Stimulated activated CD4-positive, alpha-beta T cell treated with anti-CD3 and anti-CD28 coated beads, Interleukin-4, amount 100 ng/mL, for 4 hours (primary cell): ENCODE results near the gene ARL2.

ENCODE experiments used
- DNase-seq, 2 experiments: peaks; one replicate each; pipeline ENCODE4 v3.0.0-alpha.2; 2020

ARL2 gene

DNA sequence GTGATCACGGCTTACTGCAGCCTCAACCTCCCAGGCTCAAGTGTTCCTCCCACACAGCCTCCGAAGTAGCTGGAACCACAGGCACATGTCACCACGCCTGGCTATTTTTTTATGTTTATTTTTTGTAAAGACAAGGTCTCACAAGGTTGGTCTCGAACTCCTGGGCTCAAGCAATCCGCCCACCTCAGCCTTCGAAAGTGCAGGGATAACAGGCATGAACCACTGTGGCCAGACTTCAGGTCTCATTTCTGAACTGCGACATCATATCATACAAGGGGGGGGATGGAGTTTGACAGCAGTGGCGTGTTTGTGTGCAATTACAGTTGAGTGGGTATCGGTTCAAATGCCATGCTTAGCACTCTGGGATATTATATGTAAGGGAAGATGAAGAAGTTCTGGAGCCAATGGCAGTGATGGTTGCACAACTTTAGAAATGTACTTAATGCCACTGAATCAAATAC, 37.5 kb downstream of the ARL2 start:
- DNase-seq: no peak

DNA sequence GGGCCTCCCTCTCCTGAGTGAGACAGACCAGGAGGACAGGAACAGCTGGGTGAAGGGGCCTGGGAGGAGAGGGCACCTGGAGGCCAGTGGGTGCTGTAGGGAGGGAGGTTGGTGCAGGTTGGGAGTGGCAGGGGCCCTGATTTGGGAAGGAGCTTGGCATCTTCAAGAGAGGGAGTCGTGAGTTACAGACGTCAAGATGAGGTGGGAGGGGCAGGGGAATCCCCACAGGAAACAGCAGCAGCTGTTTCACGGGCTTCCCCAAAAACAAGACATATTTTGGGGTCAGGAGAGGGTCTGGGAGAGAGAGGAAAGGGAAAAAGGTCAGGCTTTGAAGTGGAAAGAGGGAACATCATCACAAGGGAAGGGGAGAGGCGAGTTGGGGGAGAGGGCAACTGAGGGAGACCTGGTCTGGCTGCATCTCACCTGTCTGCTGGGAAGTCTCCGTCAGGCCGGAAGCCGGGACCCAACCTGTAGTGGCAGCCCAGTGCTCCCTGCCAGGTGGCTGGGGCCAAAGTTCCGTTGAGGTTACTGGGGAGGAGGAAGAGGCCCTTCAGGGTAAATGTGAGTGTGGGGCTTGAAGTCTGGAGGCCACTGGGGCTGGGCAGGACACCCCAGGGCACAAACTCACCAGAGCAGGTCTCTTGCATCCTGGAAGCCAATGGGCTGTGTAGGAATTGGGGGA, 40.0 kb downstream of the ARL2 start:
- peak in 1 of 2 experiments; percentile 32 for DNase-seq

DNA sequence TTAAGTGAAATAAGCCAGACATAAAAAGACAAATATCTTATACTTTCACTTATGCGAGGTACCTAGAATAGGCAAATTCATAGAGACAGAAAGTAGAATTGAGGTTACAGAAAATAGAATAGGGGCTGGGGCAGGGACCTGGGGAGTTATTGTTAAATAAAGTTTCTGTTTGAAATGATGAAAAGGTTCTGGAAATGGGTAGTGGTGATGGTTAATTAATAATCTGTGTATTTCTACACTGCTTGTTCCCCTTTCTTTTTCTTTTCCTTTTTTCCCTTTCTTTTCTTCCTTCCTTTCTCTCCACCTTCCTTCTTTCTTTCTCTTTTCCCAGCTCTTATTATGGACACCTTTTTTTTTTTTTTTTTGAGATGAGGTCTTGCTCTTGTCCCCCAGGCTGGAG, 41.6 kb downstream of the ARL2 start:
- no peak for DNase-seq

DNA sequence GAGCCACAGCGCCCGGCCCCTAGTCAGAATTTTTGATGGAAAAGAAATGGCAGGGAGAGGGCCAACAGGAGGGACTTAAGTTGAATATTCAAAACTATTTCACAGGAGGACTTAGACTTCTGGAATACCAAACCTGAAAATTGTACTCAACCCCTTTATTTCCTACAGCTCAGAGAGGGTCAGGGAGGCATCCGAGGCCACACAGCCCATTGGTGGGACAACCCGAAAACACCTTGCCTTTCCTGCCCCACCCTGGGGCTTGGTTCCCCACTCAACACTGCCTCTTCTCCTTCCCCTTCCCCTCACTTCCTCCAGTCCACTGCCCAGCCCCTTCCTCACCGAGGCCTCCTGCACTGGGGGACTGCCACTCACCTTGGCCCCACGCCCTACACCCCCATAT, 43.0 kb downstream of the ARL2 start:
- no peak for DNase-seq

DNA sequence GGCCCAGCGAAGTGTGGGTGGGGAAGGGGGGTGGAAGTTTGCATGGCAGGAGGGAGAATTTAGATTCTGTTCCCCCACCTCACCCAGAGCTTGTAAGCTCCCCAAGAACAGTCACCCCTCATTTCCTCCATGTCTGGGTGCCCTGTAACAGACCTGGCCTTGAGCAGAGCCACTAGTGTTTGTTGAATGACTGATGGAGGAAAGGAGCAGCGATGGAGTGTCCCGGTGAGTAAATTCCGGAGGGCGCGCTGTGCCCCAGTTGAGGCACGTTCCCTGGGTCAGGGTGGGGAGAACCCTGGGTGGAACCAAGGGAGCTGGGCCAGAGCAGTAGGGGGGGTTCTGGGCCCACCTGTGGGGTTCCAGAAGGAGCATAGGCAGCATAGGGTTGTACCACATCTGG, 43.6 kb downstream of the ARL2 start:
- no peak for DNase-seq

DNA sequence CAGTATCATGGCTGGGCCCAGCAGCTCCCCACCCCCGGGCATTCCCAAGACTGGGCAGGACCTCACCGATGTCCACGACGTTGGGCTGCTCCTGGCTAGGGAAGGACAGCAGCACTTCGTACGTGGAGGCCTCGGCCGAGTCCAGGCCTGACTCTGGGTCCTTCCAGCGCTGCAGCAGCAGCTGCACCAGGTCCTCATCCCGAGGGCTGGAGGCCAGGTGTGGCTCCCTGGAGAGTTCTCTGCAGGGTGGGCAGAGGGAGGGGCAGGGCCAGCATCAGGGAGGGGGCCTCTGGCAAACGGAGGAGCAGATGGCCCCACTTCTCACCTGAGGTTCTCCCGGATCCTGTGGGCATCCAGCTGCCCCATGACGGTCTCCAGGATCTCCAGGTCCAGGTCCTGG, 44.1 kb downstream of the ARL2 start:
- DNase-seq: no peak

DNA sequence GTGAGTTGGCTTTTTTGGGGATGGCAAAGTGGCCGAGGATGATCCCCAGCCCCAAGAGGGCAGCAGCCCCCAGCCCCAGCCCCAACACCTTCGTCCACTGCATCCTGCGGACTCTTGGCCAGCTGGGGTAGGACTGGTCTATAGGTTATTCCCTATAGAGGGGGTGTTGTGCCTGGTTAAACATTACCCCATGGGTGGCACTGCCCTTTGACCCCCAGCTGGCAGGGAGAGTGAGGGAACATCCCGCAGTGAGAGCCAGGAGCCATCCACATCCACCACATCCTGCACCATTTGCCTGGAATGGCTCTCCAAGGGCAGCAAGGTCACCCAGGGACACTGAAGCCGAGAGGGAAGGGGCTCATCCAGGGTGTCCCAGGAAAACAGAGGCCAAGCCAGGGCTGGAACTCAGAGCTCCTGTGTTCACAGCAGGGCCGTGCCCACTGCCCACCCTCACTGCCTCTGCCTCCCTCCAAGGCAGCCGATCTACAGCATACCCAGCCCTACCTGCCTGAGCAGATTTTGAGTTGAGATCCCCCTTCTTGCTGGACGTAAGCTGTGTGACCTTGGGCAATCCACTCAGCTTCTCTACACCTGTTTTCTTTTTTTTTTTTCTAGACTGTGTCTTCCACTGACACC, 44.6 kb downstream of the ARL2 start, which contains the start of gene NAALADL1:
Gene NAALADL1 (minus strand): TSS at position 135 of the 636 bp plus-strand sequence. CDS start 32 bp downstream, at position 103.
- DNase-seq: no peak

DNA sequence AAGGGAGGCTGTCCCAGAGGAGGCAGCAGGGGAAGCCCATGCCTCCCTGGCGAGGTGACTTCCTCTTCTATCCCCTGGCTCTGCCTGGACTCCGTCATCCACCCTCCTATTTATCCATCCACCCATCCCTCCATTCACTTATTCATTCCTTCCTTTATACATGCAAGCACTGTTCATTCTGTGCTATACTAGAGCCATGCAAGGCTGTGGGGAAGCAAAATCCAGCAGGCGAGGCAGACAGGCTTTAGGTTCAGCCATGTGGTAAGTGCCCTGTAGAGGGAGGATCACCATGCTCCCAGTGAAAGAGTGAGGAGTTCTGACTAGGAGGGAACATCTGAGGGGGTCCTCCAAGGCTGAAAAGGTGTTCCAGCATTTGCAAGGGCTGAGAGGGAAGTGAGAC, 45.6 kb downstream of the ARL2 start:
- no peak for DNase-seq

DNA sequence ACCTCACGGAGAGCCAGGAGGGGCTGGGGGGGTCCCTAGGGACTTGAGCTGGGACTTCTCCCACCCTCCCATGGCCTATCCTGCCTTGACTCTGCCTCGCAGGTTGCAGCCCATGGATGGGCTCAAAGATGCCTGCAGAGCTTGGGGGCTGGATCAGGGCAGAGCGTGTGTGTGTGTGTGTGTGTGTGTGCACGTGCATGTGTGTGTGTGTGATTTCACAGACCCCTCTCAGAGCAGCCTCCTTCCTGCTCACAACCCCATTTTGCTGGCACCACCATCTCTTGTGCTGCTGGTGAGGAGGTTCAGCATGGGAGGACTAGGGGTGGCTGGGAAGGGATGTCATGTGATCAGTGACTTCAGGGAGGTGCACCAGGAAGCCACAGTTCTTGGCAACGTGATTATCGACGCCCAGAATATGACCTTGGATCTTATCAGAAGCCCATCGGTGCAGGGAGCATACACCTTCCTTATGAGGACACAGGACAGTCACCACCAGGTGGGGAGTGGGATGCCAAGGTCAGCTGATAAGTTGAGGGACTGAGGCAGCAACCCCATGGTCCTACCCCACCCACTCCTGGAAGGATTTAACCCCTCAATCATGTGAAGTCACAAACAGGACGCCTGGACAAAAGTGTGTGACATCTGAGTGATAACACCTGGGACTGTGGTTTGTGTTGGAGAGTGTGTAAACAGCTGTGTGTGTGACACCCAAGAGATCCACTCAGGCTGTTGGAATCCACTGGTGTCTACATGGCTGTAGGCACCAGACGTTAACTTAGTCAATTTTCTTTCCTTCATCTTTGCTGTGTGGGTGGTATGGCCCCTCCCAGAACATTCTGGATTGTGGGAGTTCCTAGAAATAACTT, 46.2 kb downstream of the ARL2 start:
- DNase-seq: no peak

DNA sequence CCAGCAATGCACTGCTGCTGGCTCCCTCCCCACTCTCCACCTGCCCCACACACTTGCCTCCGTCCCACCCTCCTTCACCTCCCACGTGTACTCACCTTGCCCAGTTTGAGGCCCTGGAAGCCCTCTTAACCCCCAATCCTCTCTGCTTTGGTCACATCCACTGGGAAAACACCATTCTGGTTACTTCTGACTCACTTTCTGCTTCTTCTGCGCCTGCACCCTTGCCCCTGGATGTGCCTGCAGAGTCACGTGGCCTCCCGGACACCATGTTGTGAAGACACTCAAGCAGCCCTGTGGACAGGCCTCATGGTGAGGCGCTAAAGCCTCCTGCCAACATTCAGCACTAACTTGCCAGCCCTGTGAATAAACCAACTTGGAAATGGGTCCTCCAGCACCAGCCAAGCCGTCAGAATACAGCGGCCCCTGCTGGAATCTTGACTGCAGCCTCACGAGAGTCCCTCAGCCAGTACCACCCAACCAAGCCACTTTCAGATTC, 47.0 kb downstream of the ARL2 start:
- no peak for DNase-seq

DNA sequence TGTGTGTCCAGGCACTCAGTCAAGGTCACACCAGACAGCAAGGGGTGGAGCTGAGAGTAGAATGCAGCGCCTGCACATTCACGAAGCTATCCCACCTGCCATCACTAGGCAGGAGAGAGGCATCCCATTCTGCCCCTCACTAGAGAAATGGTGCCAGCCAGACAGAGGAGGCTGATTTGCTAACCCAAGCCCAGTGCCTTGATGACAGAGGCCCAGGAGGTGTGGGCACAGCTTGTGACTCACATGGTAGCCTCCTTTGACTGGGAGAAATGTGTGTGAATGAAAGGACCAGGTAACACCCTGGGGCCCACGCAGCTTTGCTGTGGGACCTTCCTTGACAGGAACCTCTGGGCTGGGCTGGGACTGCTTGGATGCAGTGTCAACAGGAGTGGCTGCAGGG, 49.6 kb downstream of the ARL2 start:
- DNase-seq: no peak

DNA sequence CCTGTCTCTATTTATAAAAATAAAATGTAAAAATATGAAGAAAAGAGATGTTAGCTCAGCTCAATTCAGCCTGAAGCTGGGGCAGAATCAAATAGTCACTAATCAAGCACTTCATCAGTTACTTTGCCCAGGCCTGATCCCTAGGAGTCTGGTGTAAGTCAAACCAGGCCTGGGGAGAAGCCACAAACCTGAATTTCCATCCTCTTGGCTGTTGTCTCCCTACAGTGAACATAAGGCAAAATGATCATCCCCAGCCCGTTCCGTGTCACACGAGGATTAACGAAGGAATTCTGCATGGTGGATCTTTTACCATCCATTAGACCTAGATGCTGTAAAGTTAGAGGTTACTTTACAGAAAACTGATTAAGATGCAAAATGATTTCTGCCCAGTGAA, 50.9 kb downstream of the ARL2 start:
- DNase-seq: no peak

DNA sequence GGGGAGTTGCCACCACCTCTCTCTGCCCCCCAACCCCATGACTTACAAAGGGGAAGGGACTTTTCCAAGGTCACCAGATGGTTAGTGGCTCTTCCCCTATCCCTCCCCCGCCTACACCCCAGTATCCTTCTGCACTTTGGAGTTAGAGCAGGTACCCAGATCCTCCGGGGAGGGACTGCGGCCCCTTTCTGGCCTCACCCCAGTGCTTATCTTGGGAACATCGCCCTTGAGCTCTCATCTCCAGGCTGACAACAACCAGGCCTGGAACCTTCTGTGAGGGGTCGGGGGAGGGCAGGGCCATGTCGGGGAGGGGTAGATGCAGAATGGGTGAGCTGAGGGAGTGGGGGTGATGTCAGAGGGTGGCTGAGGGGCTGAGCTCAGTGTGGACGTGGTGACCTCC, 51.9 kb downstream of the ARL2 start:
- DNase-seq: no peak

DNA sequence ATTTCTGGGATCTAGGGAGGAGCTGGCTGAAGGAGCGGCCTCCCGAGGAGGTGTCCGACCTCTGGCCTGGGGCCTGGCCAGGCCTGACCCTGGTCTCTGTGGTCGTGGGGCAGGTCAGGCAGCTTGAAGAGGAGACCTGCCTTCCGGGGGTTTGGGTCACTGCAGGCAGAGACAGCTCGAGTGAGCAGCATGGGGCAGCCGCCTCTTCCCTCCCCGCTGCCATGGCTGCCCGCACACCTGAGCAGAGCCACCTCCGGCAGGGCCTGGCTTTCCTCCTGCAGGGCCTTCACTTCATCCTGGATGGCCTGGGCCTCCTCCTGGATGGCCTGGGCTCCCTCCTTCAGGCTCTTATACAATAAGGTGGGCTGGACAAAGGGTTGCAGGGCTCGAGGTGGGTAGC, 52.4 kb downstream of the ARL2 start:
- DNase-seq: no peak

DNA sequence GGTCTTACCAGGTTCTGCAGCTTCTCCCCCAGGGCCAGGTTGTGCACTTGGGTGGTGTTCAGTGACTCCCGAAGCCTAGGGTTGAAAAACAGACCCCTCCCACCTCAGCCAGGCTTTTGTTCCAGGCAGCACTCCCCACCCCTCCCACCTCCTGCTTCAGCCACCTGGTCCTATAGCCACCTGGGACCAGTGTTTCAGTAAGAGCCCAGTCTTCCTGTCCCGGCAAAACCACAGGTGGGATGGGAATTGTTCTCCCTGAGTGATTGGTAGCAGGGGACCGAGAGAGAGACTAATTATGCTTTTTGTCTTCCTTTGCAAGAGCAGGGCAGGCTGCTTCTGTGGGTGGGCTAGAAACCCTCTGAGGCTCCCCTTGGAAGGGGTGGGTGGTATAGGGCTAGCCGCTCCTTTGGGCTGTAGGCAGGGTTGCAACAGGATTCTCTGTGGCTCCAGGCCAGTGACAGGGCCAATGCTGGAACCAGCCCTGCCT, 52.9 kb downstream of the ARL2 start:
- DNase-seq: no peak

DNA sequence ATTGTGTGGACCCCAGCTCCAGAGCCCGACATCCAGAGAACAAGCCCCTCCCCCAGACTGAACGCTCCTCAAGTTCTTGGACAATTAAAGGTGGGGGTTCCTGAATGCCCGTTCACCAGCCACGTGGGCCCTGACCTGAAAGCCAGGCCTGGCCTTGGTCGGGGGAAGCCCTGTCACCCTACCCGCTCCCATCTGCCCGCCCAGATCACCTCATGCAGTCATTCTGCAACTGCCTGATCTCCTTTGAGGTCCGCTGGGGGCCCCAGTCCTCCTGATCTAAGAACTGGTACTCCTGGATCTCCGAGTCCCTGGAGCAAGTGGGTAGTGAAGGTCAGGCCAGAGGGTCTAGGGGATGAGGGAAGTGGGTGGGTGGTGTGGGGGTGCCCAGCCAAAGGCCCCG, 53.5 kb downstream of the ARL2 start:
- no peak for DNase-seq

DNA sequence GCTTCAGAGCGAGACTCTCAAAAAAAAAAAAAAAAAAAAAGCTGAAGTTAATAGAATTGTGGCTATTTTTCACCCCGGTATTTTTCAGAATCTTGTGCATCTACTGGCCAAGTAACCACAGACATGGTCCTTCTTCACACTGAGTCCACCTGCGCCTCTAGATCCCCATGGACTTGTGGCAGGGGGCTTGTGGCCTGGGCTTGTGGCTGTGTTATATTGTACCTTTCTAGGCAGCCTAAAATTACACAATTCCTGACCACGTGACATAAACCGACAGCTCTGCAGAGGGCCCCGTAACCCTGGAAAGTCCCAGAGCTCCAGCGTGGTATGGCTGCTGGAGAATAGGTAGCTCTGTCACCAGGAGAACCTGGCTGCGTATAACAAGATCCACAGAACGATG, 55.3 kb downstream of the ARL2 start:
- no peak for DNase-seq
